Ovary (tissue), 3 donors: ENCODE results near the gene CIAO3.

ENCODE experiments used
- CTCF ChIP-seq, 3 donors: fragments of 450-650 bp in 2 of 3; fragments of 200-600 bp in 1 of 3; IDR thresholded peaks; one replicate each; pipeline versions ENCODE4 v1.5.1 to v1.8.0; 2016 to 2022; ENCODE audit warnings: antibody characterized with exemption in 3 of 3, mild to moderate bottlenecking in 1 of 3
- EP300 ChIP-seq: sonication (generic); formaldehyde crosslinking; IDR thresholded peaks from one replicate; pipeline ENCODE4 v1.6.1; 2017; ENCODE audit warnings: antibody characterized with exemption
- POLR2A ChIP-seq: fragments of 450-650 bp; IDR thresholded peaks from one replicate; pipeline ENCODE4 v1.6.1; 2017; ENCODE audit warnings: antibody characterized with exemption, mild to moderate bottlenecking, moderate library complexity
- donor health status: DM: no; HTN: no; CAD: no.

GRCh38 chr16:724188-725040 is 16.4 kb downstream of the CIAO3 start:
- TF ChIP-seq POLR2A (no peak), CTCF (IDR thresholded peaks at IDR 0.05) (no peak), EP300 (no peak)
